GM08714 (cell line): ENCODE measurements around the gene SETDB1.

ENCODE experiments used
- H3K4me3 ChIP-seq: fragments of 200-500 bp; sonication (Bioruptor generic); 2 replicates; pipeline ENCODE4 v1.5.1; 2014; ENCODE audit warnings: mild to moderate bottlenecking, low read length, inconsistent platforms
- ZNF274 ChIP-seq: IDR thresholded peaks from 2 replicates; pipeline ENCODE4 v1.6.1; 2012; ENCODE audit warnings: mild to moderate bottlenecking, low read depth, low read length

SETDB1 gene

DNA sequence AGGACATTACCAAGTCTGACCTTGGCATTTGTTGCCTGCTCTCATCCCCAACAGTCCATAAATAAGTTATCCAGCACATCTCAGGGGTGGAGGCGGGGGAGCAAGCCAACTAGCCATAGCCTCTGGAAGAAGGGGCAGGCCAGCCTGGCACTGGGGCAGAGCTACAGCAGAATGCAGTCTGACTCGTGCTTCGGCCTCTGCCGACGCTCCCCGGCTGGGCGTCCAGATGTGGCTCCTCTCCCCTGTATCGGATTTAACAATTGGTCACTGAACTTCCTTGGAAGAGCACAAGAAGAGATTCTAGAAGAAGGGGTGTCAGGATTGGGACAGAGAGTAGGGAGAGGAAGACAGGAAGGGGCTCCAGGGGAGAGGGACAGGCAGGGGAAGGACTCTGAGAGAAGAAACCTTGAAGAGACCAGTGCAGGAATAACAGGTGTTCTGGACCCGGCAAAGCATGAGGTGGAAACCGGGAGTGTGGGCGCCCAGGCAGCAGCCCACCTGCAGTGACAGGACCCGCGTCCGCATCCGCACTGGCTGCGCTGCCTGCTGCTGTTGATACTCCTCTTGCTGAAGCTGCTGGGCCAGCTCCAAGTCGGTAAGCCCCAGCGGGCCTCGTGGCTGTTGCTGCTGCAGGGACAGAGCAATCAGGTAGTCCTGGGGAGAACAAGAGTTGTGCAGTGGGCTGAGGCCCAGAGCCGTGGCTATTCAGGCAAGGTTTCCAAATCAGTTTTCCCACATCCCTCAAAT, 71.1 kb downstream of the SETDB1 start:
- no peak for TF ChIP-seq ZNF274
- no peak overlapping the region for H3K4me3 ChIP-seq

DNA sequence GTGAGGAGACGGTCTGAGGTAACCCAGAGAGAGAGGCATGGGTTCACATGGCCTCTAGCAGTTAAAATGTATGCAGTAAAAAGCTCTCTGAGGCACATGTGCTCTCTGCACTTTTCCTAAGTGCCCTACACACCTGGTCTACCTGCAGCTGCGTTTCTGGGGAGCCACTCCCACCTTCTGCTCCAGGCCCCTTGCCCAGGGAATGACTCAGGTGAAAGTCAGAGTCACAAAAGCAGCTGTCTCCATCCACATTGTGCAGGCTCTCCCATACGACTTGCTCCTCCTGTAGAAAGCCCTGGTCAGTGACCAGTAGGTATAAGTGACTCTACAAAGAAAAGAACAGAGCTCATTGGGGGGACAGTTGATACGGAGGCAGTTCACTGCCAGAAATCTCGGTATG, 71.8 kb downstream of the SETDB1 start:
- H3K4me3 ChIP-seq, result no peak overlapping the region

DNA sequence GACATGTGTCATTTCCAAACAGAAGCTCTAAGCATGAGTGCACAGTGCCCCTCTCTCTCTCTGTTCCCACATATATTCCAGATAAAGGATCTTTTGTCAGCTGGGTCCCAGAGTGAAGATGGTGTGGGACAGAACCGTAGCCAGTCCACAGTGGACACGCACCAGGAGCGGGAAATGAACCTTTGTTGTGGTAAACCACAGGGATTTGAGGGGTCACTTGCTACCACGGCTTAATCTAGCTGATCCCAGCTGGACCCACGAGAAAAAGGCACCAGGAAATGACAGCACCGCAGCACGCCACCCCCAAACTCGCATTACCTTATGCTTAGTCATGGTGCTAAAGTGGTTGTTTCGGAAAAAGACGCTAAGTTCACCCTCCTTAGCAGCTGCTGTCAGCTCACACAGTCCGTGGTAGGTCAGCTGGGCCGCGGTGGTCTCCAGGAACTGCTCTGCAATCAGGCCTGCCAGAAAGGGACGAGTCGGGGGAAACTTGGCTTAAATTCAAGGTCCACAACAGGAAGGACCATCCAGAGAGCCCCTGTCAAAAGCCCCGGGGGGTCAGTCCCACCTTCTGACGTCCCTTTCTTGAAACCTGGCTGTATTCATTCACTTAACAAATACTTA, 73.0 kb downstream of the SETDB1 start:
- TF ChIP-seq ZNF274, result no peak
- H3K4me3 ChIP-seq, result no peak overlapping the region

More for the DNA sequence above, 71.8 kb downstream of the SETDB1 start:
- no peak for TF ChIP-seq ZNF274

DNA sequence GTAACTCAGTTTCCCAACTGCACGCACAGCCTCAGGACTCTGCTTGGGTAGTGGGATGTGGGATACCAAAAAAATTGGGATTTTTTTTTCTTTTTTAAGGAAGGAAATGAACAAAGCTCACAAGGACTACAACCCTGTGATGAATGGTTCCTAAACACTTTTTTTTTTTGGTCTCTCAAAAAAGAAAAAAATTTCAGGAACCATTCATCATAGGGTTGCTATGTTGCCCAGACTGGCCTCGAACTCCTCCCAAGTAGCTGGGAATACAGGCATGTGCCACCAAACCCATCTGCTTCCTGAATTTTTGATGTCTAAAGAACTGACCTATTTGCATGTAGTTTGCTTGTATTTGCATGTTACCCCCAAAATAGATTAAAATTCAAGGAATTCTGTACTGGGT, 73.8 kb downstream of the SETDB1 start:
- no peak overlapping the region for H3K4me3 ChIP-seq
- TF ChIP-seq ZNF274, result no peak

DNA sequence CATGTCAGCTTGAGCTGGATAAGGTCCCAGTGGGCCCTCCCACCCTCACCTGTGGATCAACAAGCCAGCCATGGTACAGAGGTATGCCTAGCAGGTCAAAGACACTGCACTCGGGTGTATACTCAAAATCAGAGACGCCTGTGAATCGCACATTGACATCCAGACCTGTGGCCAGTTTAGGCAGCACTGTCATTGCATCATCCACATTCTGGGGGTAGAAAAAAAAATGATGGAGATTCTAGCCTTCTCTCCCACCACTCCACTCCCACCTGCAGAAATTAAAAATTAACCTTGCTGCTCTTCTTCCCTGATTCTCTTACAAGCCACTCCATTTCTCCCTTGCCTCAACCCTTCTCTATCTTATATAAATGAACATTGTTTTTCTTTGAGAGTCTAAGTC, 74.2 kb downstream of the SETDB1 start:
- TF ChIP-seq ZNF274, result no peak

DNA sequence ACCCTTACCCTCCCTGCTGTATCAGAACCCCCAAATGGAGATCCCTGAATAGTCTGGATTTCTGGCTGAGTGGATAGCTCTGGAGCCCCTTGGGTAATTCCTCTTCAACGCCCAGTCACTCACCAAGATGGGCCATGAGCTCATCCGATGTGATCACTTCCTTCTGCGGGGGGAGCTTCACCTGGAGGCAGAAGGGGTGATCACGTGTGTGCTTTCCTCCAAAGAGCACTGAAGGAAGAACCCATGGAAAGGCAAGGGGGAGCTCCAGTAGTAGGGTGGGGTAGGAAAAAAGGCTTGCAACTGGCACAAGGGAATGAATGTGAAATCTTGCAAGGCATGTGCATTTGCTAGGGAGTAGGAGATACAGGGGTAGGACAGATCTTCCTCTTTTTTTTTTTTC, 75.4 kb downstream of the SETDB1 start:
- no peak for TF ChIP-seq ZNF274
- no peak overlapping the region for H3K4me3 ChIP-seq

More for the DNA sequence above, 74.2 kb downstream of the SETDB1 start:
- H3K4me3 ChIP-seq, result no peak overlapping the region

DNA sequence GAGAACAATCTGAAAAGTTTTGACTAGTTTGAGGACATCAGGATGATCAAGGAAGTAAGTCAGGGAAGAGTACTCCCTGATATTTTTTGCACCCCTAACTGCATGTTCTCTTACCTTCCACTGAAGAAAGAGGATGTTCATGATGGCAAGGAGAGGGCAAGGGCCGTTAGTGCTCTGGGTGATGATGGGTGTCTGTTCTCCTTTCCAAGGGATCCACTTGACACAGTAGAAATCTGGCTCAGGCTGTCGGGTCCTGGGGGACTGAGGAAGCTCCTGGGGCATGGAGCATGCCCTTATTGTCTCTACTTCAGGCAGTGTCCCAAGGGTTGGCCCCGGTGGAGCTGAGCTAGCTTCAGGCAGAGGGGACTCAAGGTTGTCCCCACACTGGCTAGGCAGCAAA, 75.9 kb downstream of the SETDB1 start:
- H3K4me3 ChIP-seq, result no peak overlapping the region
- TF ChIP-seq ZNF274, result no peak

DNA sequence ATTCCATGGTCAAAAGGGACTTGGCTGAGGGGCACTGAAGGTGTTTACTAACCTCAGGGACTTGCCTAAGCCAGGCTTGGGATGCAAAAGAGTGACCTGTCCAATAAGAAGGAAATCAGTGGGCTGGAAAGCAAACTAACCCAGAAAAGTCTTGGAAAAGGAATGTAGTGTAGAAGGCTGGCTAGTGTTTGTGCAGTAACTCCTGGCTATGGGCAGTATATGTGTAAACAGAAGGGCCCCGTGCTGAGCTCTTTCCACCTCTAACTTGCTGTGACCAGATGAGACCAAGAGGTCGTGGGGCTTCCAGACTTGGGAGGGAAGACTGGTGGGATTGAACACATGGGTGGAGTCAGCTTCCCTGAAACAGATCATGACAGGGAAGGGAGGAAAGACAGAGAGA, 76.4 kb downstream of the SETDB1 start:
- H3K4me3 ChIP-seq, result no peak overlapping the region
- TF ChIP-seq ZNF274, result no peak

DNA sequence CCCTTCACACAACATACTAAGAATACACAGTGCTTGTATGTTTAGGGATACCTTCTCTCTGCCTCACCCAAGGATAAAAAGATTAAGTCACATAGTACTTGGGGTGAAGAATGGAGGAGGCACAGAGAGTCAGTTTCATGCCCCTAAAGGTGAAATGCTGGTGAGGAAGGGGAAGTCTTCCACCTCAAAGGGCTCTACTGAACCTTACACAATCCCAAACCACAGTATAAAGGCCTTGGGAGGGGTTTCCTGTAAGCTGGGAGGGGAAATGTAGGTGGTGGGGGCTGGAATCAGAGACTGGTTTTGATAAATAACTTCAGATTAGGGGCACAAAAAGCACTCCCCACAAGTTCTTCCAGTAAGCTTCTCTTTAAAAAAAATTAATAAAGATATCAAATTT, 77.0 kb downstream of the SETDB1 start:
- TF ChIP-seq ZNF274, result no peak
- no peak overlapping the region for H3K4me3 ChIP-seq

DNA sequence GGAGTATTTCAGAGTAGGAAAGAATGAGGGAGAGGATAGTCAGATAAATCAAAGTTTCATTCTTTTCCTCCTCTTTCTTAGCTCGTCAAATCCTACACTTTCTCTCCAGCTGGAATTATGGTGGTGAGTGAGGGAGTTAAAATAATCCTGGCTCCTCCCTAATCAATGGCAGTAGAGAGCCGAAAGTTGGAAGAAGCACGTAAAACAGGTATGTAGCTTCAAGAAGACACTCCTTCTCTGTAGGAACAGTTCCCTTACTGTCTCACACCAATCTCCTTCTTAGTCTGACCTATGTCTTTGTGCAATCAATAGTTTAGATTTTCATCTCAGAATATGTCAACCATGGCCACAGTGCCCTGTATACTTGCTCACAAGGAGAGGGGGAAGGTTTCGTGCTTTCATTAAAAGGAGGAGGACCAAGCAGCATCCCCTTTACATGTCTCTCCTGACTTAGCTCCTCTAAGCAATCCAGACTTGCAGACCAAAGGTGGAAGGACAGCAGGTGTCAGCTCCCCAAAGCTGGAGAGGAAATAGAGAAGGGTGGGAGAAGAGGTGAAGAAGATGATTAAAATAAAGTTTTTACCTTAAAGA, 79.7 kb downstream of the SETDB1 start:
- peak overlapping the region; percentile 62 for H3K4me3 ChIP-seq
- no peak for TF ChIP-seq ZNF274

DNA sequence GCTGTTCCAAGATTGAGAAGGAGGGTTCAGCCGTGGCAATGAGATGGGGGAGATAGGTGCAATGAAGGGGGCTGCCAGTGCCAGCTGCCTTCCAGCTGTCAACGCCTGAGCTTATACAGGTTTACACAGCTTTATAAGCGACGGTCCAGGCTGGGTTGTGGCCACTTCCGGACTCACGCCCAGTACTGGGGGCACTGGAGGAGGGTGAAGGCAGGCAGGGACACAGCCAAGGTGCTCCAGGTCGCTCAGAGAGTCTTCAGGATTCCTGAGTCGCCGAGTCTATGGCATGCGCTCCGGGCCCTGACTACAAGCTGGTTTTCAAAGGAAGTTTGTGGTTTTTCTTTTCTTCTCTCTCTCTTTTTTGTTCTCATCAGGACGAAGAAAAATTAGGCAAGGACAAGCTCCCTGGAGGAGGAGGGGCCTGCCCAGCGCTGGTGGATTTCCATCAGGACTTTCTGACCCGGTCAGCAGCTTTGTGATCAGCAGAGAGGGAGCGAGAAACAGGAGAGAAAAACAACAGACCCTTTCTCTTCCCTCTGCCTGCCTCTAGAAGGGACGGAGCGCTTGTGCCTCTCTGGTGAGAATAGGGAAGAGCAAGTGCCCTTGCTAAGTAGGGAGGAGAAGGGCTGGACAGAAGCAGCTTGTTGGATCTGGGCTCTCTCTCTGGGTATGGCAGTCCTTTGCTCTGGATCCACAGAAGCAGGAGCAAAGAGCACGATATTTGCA, 80.3 kb downstream of the SETDB1 start, which contains the start of gene MINDY1:
TSS of gene MINDY1 (minus strand) at position 576 of the 726 bp plus-strand sequence. CDS start 4,285 bp downstream, outside the sequence.
- no peak for TF ChIP-seq ZNF274
- peak within 1 kb of the TSS; percentile 62 for H3K4me3 ChIP-seq

DNA sequence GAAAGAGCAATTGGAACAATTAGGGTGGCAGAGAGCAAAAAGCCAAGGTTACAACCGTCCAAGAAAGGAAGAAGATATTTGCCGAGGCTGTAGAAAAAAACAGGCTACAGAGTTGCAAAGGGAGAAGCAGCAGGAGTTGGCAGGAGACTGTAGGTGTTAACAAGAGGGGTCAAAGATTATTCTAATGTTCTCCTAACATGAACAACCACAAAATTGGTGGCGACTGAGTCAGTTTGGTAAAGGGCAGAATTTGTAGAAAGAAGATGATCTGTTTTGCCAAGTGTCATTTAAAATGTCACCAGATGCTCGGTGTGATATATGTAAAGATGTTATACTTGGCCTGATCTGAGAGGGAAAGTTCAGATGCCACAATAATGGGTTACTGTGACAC, 81.7 kb downstream of the SETDB1 start:
- no peak for TF ChIP-seq ZNF274
- H3K4me3 ChIP-seq, result peak overlapping the region; percentile 4; the same call in 1 of the 2 replicates

DNA sequence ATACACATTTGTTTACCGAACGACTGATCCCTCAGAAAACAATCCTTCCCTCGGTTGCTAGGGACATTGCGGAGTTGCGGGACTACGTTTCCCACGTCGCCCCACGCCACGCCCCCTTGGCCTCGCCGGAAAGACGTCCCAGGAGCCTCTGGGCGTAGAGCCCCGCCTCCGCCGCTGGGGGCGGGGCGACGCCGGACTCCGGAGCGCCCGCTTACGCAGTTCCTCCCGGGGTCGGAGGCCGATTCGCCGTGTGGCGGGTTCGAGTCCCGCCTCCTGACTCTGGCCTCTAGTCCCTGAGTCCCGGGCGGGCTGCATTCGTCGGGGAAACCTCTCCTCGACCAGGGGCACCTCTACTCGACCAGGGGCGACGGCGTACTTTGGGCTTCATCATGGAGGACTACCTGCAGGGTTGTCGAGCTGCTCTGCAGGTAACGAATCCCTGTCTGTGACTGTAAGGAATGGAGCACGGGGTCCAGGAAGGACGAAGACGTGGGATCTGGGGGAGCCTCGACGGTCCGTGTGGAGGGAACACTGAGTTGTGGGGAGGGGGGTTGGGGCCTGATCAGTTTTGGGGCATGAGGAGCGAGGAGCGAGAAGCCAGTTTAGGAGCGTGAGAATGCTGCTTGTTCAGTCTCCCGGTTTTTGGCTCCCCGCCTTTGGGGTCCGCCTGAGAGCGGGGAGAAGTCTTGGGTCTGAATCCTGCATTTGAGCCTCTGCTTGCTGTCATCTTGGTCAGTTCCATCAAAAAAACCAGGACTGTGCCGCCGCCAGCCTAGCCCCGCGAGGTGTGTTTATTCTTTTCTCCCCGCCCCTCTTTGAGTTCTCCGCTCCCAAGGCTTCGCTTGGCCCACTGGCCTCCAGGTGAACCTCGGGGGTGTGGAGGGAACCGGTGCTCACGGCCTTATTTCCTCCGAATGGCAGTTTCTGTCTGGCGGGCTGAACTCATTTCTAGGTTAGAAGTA, 82.4 kb downstream of the SETDB1 start, which contains the start of gene PRUNE1:
TSS of gene PRUNE1 (plus strand) at position 206 of the 962 bp plus-strand sequence. CDS start at position 390, 184 bp downstream.
- no peak for TF ChIP-seq ZNF274
- peak within 1 kb of the TSS; percentile 79 for H3K4me3 ChIP-seq
